Ascending aorta (tissue), 2 donors: Measurements from ENCODE around the gene KRT28. TPM values are rescaled to one million over a fixed set of nuclear protein-coding genes. Genes with fewer than 3 reads are reported as not detected.

Source experiments
- DNase-seq, 2 donors: peaks; one replicate each; pipeline ENCODE4 v3.0.0-alpha.2; 2019; ENCODE audit warnings: low spot score in 2 of 2
- H3K27ac ChIP-seq, 2 donors: fragments of 200-600 bp; sonication (generic); one replicate each; pipeline ENCODE4 v1.5.1; 2016 to 2017; ENCODE audit warnings: mild to moderate bottlenecking in 1 of 2
- H3K27me3 ChIP-seq: fragments of 200-600 bp; sonication (generic); one replicate; pipeline ENCODE4 v1.5.1; 2017
- H3K36me3 ChIP-seq, 2 donors: fragments of 200-600 bp; sonication (generic); one replicate each; pipeline ENCODE4 v1.5.1; 2016
- H3K4me1 ChIP-seq, 2 donors: fragments of 200-600 bp; sonication (generic); one replicate each; pipeline ENCODE4 v1.5.1; 2016 to 2017; ENCODE audit warnings: mild to moderate bottlenecking in 1 of 2
- H3K4me3 ChIP-seq, 2 donors: fragments of 200-600 bp; sonication (generic); one replicate each; pipeline ENCODE4 v1.5.1; 2016 to 2017; ENCODE audit warnings: mild to moderate bottlenecking in 1 of 2
- H3K9me3 ChIP-seq, 2 donors: fragments of 200-600 bp; sonication (generic); one replicate each; pipeline ENCODE4 v1.5.1; 2016
- intact Hi-C: fragments of 100-400 bp; cut with DNase I; formaldehyde crosslinking; loops from one replicate; pipeline ENCODE4 v1.15.1; 2023
- total RNA-seq: library from RNA; depleted of rRNA; stranded (reverse); fragments of >200 nt; gene quantifications from one replicate; pipeline ENCODE4 v1.1.0, GENCODE V29; 2016
- TF ChIP-seq, protein P1 (sequence below), 3 experiments: fragments of 200-600 bp in 2 of 3; fragments of 450-650 bp in 1 of 3; sonication (generic) in 2 of 3; IDR thresholded peaks; one replicate each; pipeline ENCODE4 v1.5.1; 2016 to 2019; ENCODE audit warnings: antibody characterized with exemption in 3 of 3, mild to moderate bottlenecking in 1 of 3, moderate library complexity in 1 of 3

Gene KRT28
- total RNA-seq, 1 donor from 2014 or later = not detected

GRCh38 chr17:40841246-40841645, 41.5 kb upstream of the KRT28 start:
- no peaks in the 10 kb centered on the region for H3K9me3 ChIP-seq
- H3K4me3 ChIP-seq = no peak overlapping the region
- H3K27me3 ChIP-seq = no peaks in the 10 kb centered on the region
- H3K27ac ChIP-seq = no peak overlapping the region
- intact Hi-C loops = no loop called here
- no peaks in the 10 kb centered on the region for H3K36me3 ChIP-seq
- no peaks in the 10 kb centered on the region for H3K4me1 ChIP-seq
- TF ChIP-seq, protein P1, sequence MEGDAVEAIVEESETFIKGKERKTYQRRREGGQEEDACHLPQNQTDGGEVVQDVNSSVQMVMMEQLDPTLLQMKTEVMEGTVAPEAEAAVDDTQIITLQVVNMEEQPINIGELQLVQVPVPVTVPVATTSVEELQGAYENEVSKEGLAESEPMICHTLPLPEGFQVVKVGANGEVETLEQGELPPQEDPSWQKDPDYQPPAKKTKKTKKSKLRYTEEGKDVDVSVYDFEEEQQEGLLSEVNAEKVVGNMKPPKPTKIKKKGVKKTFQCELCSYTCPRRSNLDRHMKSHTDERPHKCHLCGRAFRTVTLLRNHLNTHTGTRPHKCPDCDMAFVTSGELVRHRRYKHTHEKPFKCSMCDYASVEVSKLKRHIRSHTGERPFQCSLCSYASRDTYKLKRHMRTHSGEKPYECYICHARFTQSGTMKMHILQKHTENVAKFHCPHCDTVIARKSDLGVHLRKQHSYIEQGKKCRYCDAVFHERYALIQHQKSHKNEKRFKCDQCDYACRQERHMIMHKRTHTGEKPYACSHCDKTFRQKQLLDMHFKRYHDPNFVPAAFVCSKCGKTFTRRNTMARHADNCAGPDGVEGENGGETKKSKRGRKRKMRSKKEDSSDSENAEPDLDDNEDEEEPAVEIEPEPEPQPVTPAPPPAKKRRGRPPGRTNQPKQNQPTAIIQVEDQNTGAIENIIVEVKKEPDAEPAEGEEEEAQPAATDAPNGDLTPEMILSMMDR (IDR thresholded peaks at IDR 0.05) = no peak
- no peak for DNase-seq

DNA sequence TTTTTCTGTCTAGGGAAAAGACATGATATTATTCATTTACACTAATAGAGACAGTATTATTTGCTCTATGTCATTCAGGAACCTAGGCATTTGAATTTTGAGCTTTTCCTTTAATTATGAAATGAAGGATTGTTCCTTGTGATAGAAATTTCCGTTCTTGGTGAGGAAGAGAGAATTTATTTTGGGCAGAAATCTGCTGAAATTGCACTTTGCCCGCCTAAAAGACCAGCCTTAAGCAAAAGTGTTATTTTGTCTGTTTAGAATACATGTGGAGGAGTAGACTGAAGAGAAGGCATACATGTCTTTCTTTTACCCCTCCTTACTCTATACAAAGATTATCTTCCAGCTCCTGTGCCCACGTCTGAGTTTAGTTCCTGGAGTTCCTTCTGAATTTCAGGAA, 39.4 kb upstream of the KRT28 start:
- Histone ChIP-seq H3K27ac (no peak overlapping the region), H3K36me3 (peaks cover 4 to 12% of the 10 kb centered on the region in 2 donors), H3K27me3 (no peaks in the 10 kb centered on the region), H3K4me3 (no peak overlapping the region), H3K9me3 (no peaks in the 10 kb centered on the region), H3K4me1 (no peaks in the 10 kb centered on the region)
- intact Hi-C loops = no loop called here
- TF ChIP-seq, protein P1 (IDR thresholded peaks at IDR 0.05) = no peak
- DNase-seq = no peak

- H3K36me3 ChIP-seq = peaks cover 4 to 13% of the 10 kb centered on the region in 2 donors
- intact Hi-C loops = no loop called here
- no peaks in the 10 kb centered on the region for H3K27me3 ChIP-seq
- H3K4me1 ChIP-seq = peaks cover 0 to 9% of the 10 kb centered on the region in 2 donors
- H3K27ac ChIP-seq = no peak overlapping the region
- no peaks in the 10 kb centered on the region for H3K9me3 ChIP-seq
- DNase-seq = no peak
- no peak overlapping the region for H3K4me3 ChIP-seq
- TF ChIP-seq, protein P1 (IDR thresholded peaks at IDR 0.05) = no peak
These were observed 36.3 kb upstream of the KRT28 start for GRCh38 chr17:40836020-40836419.

- peaks cover 6 to 20% of the 10 kb centered on the region in 2 donors for H3K4me1 ChIP-seq
- TF ChIP-seq, protein P1 (IDR thresholded peaks at IDR 0.05) = no peak
- no peak for DNase-seq
- H3K36me3 ChIP-seq = peaks cover 4 to 13% of the 10 kb centered on the region in 2 donors
- H3K27me3 ChIP-seq = no peaks in the 10 kb centered on the region
- H3K4me3 ChIP-seq = no peak overlapping the region
- H3K9me3 ChIP-seq = no peaks in the 10 kb centered on the region
- H3K27ac ChIP-seq = no peak overlapping the region
- intact Hi-C loops = no loop called here
These were observed 34.1 kb upstream of the KRT28 start for GRCh38 chr17:40833882-40834281.

DNA sequence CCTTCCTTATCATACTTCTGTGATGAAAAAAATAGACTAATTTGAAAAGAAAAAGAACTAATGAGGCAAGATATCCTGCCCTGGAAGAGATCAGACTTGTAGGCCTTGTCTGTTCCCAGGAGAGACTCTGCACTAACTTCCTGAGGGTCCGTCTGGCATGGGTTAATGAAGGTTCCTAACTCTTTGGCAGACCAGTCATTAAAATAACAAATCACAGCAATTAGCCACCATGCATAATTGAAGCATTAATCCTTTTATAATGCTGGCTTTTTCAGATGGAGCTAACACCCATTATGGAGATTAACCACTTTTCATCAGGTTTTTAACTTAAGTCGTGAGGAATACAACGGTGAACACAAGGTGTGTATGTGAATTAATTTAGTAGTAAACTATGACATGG, 33.1 kb upstream of the KRT28 start:
- Histone ChIP-seq H3K4me1 (peaks cover 13 to 26% of the 10 kb centered on the region in 2 donors), H3K9me3 (no peaks in the 10 kb centered on the region), H3K27me3 (no peaks in the 10 kb centered on the region), H3K4me3 (no peak overlapping the region), H3K36me3 (peaks cover 4 to 13% of the 10 kb centered on the region in 2 donors), H3K27ac (peak overlapping the region; percentile 53 to 69)
- TF ChIP-seq, protein P1 (IDR thresholded peaks at IDR 0.05) = no peak
- intact Hi-C loops = no loop called here
- no peak for DNase-seq
